GM21367 (cell line): ENCODE results near the gene PLAAT3.
"Not testable (repeated sequence)": the region's sequence is repeated elsewhere in the genome, so short reads cannot be mapped to it uniquely, and the experiment has no call there.

Experiments
- ATAC-seq: cut with Tn5 transposase; IDR thresholded peaks from one replicate; pipeline ENCODE4 v1.9.1; 2021; ENCODE audit not compliant: unreplicated experiment

The PLAAT3 gene

DNA sequence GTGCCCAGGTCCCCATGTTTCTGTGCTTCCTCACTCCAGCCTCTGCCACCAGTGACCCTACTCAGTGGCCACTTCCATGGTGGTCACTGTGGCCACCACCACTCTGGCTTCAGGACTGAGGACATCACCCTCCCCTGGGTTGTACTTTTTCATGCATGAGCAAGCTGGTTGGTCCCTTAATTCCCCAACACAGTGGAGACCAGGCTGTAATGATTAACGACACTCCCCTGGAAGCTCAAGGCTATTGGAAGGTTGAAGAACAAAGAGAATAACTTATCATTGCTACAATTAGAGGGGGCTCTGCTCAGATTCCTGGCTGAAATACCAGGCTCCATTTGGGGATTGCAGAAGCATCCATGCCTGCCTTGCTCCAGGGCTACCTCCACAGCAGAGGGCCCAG lies 67.2 kb downstream of the PLAAT3 start:
- ATAC-seq, result no peak

DNA sequence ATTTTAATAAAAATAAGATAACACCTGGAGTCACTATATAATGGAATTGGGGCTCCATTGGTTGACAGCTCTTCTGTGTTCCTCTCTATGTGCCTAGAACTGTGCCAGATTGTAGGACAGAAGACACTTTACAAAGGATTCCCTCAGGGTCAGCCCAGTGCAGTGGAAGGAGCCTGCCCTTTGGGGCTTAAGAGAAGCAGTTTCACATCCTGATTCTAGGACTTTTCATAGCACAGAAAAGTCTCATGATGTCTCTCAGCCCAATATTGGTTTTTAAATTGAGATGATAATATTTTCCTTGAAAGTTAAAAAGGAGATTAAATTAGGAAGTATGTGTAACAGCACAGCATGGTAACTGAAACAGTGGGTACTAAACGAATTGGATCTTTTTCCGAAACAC lies 70.5 kb downstream of the PLAAT3 start:
- no peak for ATAC-seq

DNA sequence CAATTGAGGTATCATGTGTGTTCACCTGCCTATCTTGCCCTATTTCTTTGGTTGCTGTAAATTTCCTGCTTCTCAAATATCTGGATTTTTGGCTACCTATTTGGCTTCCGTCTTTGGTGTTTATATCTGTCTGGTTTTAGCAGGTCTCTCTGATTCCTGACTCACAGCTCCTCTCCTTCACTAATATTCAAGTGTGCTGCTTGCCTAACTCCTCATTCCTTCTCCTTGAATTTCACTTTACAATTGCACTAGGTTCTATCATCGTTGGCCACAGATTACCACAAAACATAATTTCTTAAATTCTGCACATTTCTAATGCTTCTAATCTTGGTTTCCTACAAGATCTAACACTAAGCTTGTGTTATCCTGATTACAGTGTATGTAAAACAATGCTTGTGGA lies 71.7 kb downstream of the PLAAT3 start:
- ATAC-seq, result not testable (repeated sequence)

DNA sequence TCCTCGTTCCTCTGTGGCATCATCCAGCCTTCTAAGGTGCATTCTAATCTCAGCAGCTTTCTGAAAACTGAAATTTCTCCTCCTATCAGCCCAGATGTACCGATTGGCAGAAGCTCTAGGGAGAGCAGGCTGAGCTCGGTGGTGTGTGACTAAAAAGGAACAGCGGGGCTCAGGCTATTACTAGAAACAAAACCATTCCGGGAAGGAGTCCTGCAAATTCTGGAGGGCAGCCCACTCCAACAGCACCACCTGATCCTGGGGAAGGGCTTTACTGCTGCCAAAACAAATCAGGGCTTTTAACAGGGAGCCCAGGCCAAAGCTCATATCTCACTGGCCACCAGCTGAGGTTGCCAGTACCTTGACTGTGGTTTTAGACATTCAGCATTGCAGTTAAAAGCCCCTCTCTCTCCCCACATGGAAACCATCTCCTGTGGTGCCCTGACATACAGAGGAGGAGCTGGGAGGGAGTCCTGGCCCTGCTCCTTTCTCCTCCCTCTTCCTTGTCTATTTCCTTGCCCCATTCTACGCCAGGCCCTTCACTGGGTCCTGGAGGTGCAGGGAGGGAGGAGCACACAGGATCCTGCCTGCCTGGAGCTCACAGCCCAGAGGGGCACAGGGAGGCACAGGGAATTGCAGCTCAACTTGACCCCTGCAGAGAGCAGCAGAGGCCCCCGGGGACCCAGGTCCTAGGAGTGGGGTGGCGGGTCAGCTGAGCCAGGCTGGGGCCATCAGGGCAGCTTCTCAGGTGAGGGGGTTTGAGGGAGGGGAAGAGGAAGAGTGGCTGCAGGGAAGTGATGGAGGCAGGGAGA lies 76.7 kb downstream of the PLAAT3 start:
- ATAC-seq, result no peak

DNA sequence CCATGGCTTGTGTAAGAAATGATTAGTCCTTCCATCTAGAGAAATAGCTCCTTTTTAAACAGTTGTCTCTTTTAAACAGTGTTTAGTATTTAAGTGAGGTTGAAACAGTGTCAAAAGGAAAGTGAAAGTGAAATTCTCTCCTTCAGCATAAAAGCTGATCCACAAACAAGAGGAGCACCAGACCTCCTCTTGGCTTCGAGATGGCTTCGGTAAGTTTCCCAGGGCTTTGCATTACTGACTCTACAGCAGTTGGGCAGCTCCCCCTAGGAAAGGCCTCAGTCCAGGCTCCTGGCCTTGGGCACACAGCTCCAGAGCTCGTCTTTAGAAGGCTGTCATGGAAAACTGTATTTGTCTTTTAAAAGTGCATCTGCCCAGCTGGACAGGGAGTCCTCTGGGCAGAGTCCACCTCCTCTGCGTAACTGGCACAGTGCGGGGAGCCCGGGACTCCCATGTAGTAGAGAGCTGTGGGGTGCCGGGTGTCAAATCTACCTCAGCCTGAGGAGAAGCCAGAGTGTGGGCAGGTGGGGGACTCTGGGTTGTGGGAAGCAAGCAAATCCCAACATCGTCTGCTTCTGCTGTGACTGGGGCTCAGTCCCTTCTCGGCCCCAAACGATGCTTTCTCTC lies 77.5 kb downstream of the PLAAT3 start, which contains the start of gene PLAAT4:
Gene PLAAT4 (plus strand): TSS at position 140 of the 624 bp plus-strand sequence. CDS start 61 bp downstream, at position 201.
- no peak for ATAC-seq

DNA sequence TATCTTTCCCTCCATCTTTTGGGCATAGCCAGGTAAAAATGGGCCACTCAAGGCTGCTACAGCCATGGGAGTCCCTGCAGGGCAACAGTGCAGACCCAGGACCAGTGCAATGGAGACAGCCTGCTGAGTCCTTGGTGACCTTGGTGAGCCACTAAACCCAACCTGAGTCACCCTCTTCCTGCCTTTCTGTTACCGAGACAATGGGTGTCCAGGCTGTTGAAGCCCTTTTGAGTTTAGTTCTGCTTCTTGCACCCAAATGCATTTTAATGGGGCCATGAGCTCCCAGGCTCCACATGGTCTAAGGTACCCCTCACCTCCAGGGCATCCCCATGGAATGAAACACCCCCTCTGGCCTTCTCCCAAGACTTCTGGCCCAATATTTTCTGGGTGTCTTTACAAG lies 78.5 kb downstream of the PLAAT3 start:
- ATAC-seq, result no peak

DNA sequence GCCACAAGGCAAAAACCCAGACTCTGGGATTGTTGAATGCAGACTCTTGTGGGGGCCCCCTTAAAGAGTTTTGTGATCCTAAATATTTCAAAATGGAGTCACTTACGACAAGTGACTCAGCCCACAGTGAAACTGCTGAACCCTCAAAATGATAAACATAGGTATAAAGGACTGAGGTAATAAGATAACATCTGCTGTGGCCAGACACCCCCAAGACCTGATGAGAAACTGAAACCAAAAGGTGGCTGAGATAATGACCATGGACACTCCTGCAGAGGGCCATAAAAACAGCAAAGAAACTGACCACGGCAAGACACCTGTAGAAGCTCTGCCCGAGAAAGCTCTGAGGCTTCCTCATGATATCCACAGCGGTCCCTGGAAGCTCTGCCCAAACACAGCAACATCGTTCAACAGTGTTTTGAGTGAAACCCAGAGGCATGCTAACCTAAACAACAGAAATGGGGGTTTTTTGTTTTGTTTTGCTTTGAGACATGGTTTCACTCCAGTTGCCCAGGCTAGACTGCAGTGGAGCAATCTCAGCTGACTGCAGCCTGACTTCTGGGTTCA lies 79.3 kb downstream of the PLAAT3 start:
- no peak for ATAC-seq

DNA sequence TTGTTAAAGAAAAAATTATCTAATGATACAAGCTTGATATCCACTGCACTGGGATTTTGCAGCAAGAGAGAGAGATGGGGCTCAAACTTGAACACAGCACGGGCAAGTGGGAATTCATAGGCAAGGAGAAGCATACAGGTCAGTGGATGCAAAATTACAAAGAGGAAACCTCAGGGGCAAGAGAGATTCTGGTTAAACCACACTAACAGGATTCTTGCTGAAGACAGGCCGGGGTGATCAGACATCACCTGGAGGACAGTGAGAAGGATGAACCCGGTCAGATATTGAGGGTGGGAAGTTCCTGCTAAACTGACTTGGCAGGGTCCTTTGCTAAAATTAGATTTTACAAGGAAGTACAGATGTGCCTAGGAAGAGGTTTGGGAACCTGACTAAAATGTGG lies 80.2 kb downstream of the PLAAT3 start:
- no peak for ATAC-seq

DNA sequence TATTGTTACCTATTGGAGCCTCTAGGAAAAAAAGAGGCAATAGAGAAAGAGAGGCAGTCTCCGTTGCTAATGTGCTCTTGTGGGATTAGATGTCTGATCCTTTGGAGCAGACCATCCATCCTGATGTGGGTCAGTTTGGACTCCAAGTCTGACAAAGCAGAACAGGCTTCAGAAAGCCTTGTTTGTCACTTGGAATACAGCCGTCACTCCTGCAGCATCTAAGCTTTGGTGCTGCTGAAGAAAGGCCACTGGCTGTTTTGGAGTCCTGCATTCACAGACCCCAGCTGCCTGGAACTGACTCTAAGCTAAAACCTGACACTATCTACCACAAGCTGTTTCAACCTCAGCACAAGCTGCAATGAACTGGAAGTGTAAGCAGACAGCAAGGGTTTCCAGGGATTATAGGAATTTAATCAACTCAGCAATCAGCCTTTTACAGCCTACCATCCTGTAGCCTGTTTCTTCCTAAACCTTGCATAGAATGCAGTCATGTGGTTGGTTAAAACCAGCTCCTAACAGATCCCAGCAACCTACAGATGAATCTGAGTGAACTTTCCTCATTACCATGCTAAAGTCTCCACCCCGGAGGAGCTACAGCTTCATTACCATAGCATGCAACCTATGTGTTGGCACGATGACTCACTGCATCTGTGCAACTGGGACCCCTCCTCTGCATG lies 81.3 kb downstream of the PLAAT3 start:
- ATAC-seq, result no peak

DNA sequence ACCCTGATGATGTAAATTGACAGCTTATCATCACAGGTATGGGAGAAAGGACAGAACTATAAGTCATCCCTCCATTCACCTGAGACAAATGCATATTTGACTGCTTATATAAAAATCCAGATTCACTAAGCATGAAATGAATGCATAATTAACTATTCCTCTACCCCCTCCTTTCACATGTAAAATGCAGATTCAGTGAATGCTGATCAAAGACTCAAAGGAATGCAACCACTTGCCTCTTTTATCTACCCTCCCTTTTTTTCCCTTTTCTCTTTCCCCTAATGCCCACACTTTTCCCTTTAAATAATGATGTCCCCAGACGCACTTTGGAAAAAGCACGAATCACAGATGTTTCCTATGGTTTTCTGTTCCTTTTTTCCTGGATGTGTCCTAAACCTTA lies 82.1 kb downstream of the PLAAT3 start:
- ATAC-seq, result no peak

DNA sequence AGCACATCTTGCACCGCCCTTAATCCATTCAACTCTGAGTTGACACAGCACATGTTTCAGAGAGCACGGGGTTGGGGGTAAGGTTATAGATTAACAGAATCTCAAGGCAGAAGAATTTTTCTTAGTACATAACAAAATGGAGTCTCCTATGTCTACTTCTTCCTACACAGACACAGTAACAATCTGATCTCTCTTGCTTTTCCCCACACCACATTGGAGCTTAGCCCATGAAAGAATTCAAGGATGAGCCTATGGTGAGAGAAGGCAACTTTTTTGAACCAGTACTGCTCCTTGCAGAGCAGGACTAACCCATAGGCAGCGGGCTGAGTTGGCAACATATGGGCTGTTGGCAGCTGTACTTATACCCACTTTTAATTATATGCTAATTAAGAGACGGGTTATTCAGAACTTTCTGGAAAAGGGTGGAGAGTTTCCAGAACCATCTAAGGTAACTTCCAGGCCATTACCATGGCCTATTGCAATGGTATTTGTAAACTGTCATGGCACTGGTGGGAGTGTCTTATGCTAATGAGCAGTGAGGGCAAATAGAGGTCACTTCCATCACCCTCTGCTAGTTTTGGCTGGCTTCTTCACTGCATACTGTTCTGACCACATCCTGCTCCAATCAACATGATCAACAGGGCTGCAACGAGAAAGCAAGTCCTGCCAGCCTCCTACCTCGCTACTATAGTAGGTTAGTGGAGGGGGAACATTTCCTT lies 83.0 kb downstream of the PLAAT3 start:
- ATAC-seq, result peak; percentile 59

DNA sequence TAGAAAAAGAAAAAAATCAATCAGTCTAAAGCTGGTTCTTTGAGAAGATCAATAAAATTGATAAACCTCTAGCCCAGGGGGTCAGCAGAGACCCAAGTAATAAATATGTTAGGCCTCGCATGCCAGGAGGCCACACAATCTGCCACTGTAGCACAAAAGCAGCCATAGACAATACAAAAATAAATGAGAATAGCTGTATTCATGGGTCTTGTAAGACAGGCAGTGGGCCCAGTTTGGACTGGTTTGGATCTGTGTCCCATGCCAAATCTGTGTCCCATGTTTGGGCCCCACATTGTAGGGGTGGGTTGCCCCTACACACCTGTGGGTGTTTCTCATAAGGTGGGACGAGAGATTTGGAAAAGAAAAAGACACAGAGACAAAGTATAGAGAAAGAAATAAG lies 84.2 kb downstream of the PLAAT3 start:
- ATAC-seq, result no peak

DNA sequence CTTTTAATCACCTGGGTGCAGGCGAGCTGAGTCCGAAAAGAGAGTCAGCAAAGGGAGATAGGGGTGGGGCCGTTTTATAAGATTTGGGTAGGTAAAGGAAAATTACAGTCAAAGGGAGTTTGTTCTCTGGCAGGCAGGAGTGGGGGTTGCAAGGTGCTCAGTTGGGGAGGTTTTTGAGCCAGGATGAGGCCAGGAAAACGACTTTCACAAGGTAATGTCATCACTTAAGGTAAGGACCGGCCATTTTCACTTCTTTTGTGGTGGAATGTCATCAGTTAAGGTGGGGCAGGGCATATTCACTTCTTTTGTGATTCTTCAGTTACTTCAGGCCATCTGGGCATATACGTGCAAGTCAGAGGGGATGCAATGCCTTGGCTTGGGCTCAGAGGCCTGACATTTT lies 84.9 kb downstream of the PLAAT3 start:
- not testable (repeated sequence) for ATAC-seq

DNA sequence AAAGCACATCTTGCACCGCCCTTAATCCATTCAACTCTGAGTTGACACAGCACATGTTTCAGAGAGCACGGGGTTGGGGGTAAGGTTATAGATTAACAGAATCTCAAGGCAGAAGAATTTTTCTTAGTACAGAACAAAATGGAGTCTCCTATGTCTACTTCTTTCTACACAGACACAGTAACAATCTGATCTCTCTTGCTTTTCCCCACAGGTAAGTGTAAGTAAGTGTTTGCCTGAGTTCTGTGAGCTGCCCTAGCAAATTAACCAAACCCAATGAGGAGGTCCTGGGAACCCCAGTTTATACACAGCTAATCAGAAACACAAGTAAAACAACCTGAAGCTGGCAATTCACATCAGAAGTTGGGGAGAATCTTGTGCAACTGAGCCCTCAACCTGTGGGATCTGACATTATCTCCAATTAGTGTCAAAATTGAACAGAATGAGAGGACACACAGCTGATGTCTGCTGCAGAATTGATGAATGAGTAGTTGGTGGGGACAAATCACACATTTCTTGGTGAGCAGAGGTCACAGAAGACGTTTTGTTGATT lies 85.4 kb downstream of the PLAAT3 start:
- ATAC-seq, result not testable (repeated sequence)

DNA sequence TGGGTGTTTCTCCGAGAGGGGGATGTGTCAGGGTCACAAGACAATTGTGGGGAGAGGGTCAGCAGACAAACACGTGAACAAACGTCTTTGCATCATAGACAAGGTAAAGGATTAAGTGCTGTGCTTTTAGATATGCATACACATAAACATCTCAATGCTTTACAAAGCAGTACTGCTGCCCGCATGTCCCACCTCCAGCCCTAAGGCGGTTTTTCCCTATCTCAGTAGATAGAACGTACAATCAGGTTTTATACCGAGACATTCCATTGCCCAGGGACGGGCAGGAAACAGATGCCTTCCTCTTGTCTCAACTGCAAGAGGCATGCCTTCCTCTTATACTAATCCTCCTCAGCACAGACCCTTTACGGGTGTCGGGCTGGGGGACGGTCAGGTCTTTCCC lies 86.1 kb downstream of the PLAAT3 start:
- ATAC-seq, result not testable (repeated sequence)

DNA sequence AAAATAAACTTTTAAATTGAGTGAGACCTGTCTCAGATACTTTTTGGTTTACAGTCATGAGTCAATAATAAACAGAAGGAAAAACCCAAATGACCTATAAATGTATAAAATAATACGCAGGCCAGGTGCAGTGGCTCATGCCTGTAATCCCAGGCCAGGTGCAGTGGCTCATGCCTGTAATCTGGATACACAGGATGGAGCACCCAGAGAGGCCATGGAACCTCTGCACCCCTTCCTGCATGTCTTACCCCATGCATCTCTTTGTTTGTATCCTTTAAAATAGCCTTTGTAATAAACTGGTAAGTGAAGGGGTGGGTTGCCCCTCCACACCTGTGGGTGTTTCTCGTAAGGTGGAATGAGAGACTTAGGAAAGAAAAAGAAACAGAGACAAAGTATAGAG lies 86.6 kb downstream of the PLAAT3 start:
- no peak for ATAC-seq
